A549 (cell line): ENCODE results near the gene APRT. TPM values are rescaled to one million over a fixed set of nuclear protein-coding genes. Genes with fewer than 3 reads are reported as not detected.

Experiments
- ATAC-seq, 2 experiments: fragments of 200-7000 bp in 1 of 2; fragments of >200 bp in 1 of 2; cut with Nextera tagmentation in 1 of 2; cut with Tn5 transposase in 1 of 2; 3 replicates each; pipeline versions ENCODE4 v1.8.0 to v1.9.1; 2018 to 2020; ENCODE audit warnings: mild to moderate bottlenecking in 1 of 2, moderate library complexity in 1 of 2
- CTCF ChIA-PET: fragments of 300-600 bp; sonication (Branson Sonifier 250); formaldehyde crosslinking; extraction: SDS; loops from one replicate; lab custom pipeline; 2021; ENCODE audit warnings: antibody characterized with exemption, inconsistent platforms; lab: Yijun Ruan, JAX
- POLR2A ChIA-PET: fragments of 350-600 bp; formaldehyde crosslinking; extraction: SDS; loops from one replicate; lab custom pipeline; 2021; ENCODE audit warnings: antibody characterized with exemption, inconsistent platforms; lab: Yijun Ruan, JAX
- DNase-seq, 2 experiments: peaks; one replicate each; pipeline versions ENCODE4 v3.0.0 to v3.0.0-alpha.2; 2011 to 2016; ENCODE audit warnings: low read depth in 1 of 2, low spot score in 1 of 2
- FAIRE-seq: peaks from 2 replicates; lab custom pipeline; 2011; peaks lifted over from hg19 to GRCh38; lab: Jason Lieb, UNC
- H3K27ac ChIP-seq, 2 experiments: fragments of >200 bp; sonication (Bioruptor Twin); formaldehyde crosslinking; 3 replicates each; pipeline ENCODE4 v1.5.1; 2016 to 2017
- H3K4me1 ChIP-seq: fragments of >200 bp; sonication (Bioruptor Twin); formaldehyde crosslinking; 3 replicates; pipeline ENCODE4 v1.6.1; 2016
- H3K4me2 ChIP-seq: fragments of >200 bp; sonication (Bioruptor Twin); formaldehyde crosslinking; 3 replicates; pipeline ENCODE4 v1.6.1; 2016
- H3K4me3 ChIP-seq: fragments of >200 bp; sonication (Bioruptor Twin); formaldehyde crosslinking; 3 replicates; pipeline ENCODE4 v1.5.1; 2016
- H3K9me3 ChIP-seq: fragments of >200 bp; sonication (Bioruptor Twin); formaldehyde crosslinking; 3 replicates; pipeline ENCODE4 v1.6.1; 2016
- BCL3 ChIP-seq: fragments of >200 bp; sonication (Bioruptor Twin); formaldehyde crosslinking; IDR thresholded peaks from 3 replicates; pipeline ENCODE4 v1.6.1; 2016
- CHD4 ChIP-seq: fragments of 200-600 bp; sonication (generic); IDR thresholded peaks from 2 replicates; pipeline ENCODE4 v1.6.1; 2016; ENCODE audit warnings: antibody characterized with exemption, mild to moderate bottlenecking, borderline replicate concordance
- FOSL2 ChIP-seq, 2 experiments: fragments of 450-650 bp in 1 of 2; fragments of >200 bp in 1 of 2; sonication (Bioruptor Twin) in 1 of 2; formaldehyde crosslinking; IDR thresholded peaks; 2 replicates each; pipeline versions ENCODE4 v1.5.0 to v1.6.1; 2016 to 2020; ENCODE audit warnings: mild to moderate bottlenecking in 1 of 2, moderate library complexity in 1 of 2
- HOXA7 ChIP-seq: fragments of 250-450 bp; sonication (Bioruptor Pico); IDR thresholded peaks from 2 replicates; pipeline ENCODE4 v1.5.0; 2020; ENCODE audit warnings: mild to moderate bottlenecking, moderate library complexity
- KDM1A ChIP-seq: fragments of 200-600 bp; sonication (generic); IDR thresholded peaks from 2 replicates; pipeline ENCODE4 v1.6.1; 2016; ENCODE audit warnings: low read depth, mild to moderate bottlenecking
- MAFK ChIP-seq: fragments of 450-650 bp; IDR thresholded peaks from 2 replicates; pipeline ENCODE4 v1.6.1; 2014; ENCODE audit not compliant: partially characterized antibody
- MAX ChIP-seq: IDR thresholded peaks from 2 replicates; pipeline ENCODE4 v1.6.1; 2012
- MAZ ChIP-seq: fragments of 150-350 bp; IDR thresholded peaks from 2 replicates; pipeline ENCODE4 v1.6.1; 2014; ENCODE audit warnings: antibody characterized with exemption, low read depth, low read length, borderline replicate concordance
- MYC ChIP-seq: IDR thresholded peaks from 2 replicates; pipeline ENCODE4 v1.6.1; 2012; ENCODE audit warnings: mild to moderate bottlenecking, inconsistent platforms, low read length, improper control_type of control experiment, borderline replicate concordance
- NFE2L2 ChIP-seq: fragments of 150-350 bp; conservative IDR thresholded peaks from 2 replicates; pipeline ENCODE4 v1.6.1; 2014; ENCODE audit warnings: low read length
- NPAS2 ChIP-seq: fragments of 250-450 bp; sonication (Bioruptor Pico); IDR thresholded peaks from 2 replicates; pipeline ENCODE4 v1.8.0; 2022; ENCODE audit warnings: mild to moderate bottlenecking, moderate library complexity, borderline replicate concordance
- NR3C1 ChIP-seq: fragments of >200 bp; sonication (Bioruptor Twin); formaldehyde crosslinking; IDR thresholded peaks from 3 replicates; pipeline ENCODE4 v1.6.1; 2017
- POLR2A ChIP-seq: IDR thresholded peaks from 2 replicates; pipeline ENCODE4 v1.6.1; 2012; ENCODE audit warnings: mild to moderate bottlenecking, low read length
- REST ChIP-seq: fragments of 200-600 bp; sonication (generic); IDR thresholded peaks from 2 replicates; pipeline ENCODE4 v1.6.1; 2016; ENCODE audit warnings: antibody characterized with exemption, mild to moderate bottlenecking, moderate library complexity
- RNF2 ChIP-seq: fragments of 200-600 bp; sonication (generic); IDR thresholded peaks from 2 replicates; pipeline ENCODE4 v1.6.1; 2016; ENCODE audit warnings: low read depth, mild to moderate bottlenecking, antibody characterized with exemption, moderate library complexity, borderline replicate concordance
- SMC3 ChIP-seq: fragments of >200 bp; sonication (Bioruptor Twin); formaldehyde crosslinking; IDR thresholded peaks from 3 replicates; pipeline ENCODE4 v1.6.1; 2018; ENCODE audit warnings: inconsistent platforms
- TFCP2L1 ChIP-seq: fragments of 250-450 bp; sonication (Bioruptor Pico); IDR thresholded peaks from 2 replicates; pipeline ENCODE4 v1.5.0; 2021; ENCODE audit warnings: mild to moderate bottlenecking
- WGBS: methylation state at CpG from one replicate; pipeline ENCODE4 v1.1.6; 2017; ENCODE audit errors: missing lambda C conversion rate; 5-methylcytosine and 5-hydroxymethylcytosine counted together
- polyA plus RNA-seq, 4 experiments: library from polyadenylated mRNA; depleted of rRNA in 3 of 4; stranded (reverse); fragments of >200 nt; fragmentation: RNase III in 1 of 4; extraction: RNeasy Plus Mini Kit Qiagen cat#74134 plus additional on column Dnase treatment in 1 of 4; gene quantifications; 2 replicates in 3 of 4; 3 replicates in 1 of 4; pipeline ENCODE4 v1.2.3, GENCODE V29; 2011 to 2017

Gene APRT
- polyA plus RNA-seq, 2 of the 4 experiments (the other 2 are of a cell fraction), result 115 to 258 TPM

- TF ChIP-seq BCL3 (no peak), POLR2A (no peak), SMC3 (no peak), MAX (no peak), MYC (no peak), NFE2L2 (no peak), HOXA7 (no peak), MAZ (no peak), TFCP2L1 (no peak)
- TF ChIP-seq, all 56 proteins: peak for 0
Measured at GRCh38 chr16:88783391-88784073, 28.2 kb downstream of the APRT start (continued).

- H3K9me3 ChIP-seq, result no peaks in the 10 kb centered on the region
- H3K27ac ChIP-seq, result peak overlapping the region; percentile 97 to 99; a peak in 4 of 6 replicates
- ChIA-PET POLR2A (interaction anchor here (2.4 kb wide), 1 partner anchor 29 kb away, joined by 18 read pairs; the partner anchor contains the start of gene APRT), CTCF (interaction anchor here (0.8 to 5.6 kb wide), 14 partner anchors 9 to 385 kb away, joined by 3 to 41 read pairs (median 4); no protein-coding TSS in a partner anchor)
- DNase-seq (no peak), FAIRE-seq (no peak), ATAC-seq (peak in 1 of 2 experiments; percentile 32; a peak in 3 of 6 replicates)
- peaks cover 48% of the 10 kb centered on the region for H3K4me1 ChIP-seq
- H3K4me2 ChIP-seq, result peak overlapping the region; percentile 95
- H3K4me3 ChIP-seq, result peak overlapping the region; percentile 99
- 39% methylated on average over 14 of the region's 16 CpGs for WGBS
- no peak for TF ChIP-seq REST
- TF ChIP-seq CHD4, result no peak
- TF ChIP-seq KDM1A, result no peak
- peak; percentile 26; the same call in 1 of the 2 replicates for TF ChIP-seq FOSL2 (IDR thresholded peaks at IDR 0.05)
- TF ChIP-seq FOSL2 (CRISPR knock-in tag; IDR thresholded peaks at IDR 0.05), result no peak
Measured at GRCh38 chr16:88782454-88783390, 29.0 kb downstream of the APRT start.

- no peak for ATAC-seq
- ChIA-PET CTCF (interaction anchor here (0.6 to 2.0 kb wide), 13 partner anchors 8 to 890 kb away, joined by 3 to 10 read pairs (median 4); no protein-coding TSS in a partner anchor), POLR2A (interaction anchor here (0.5 kb wide), 1 partner anchor 38 kb away, joined by 4 read pairs; no protein-coding TSS in a partner anchor)
- no peak for FAIRE-seq
- no peaks in the 10 kb centered on the region for H3K9me3 ChIP-seq
- peak overlapping the region in 1 of 2 experiments; percentile 71; a peak in 3 of 6 replicates for H3K27ac ChIP-seq
- H3K4me2 ChIP-seq, result peak overlapping the region; percentile 95
- H3K4me1 ChIP-seq, result peaks cover 48% of the 10 kb centered on the region
- no peak for DNase-seq
- WGBS, result 72% methylated on average over 20 of the region's 28 CpGs
- no peak overlapping the region for H3K4me3 ChIP-seq
- TF ChIP-seq MAFK, result peak; percentile 40
- no peak for TF ChIP-seq NPAS2 (CRISPR knock-in tag)
- no peak for TF ChIP-seq RNF2
- no peak for TF ChIP-seq NR3C1
Measured at GRCh38 chr16:88781140-88782077, 30.3 kb downstream of the APRT start.
